ENCODE results near the gene DLG1.

Gene DLG1

GRCh38 chr3:197298341-197298944 is at the start of gene DLG1:
DLG1 (minus strand) TSS chr3:197298612; CDS start chr3:197297204, 1,408 bp downstream.
- DNase-seq, result peak; percentile 84

DNA sequence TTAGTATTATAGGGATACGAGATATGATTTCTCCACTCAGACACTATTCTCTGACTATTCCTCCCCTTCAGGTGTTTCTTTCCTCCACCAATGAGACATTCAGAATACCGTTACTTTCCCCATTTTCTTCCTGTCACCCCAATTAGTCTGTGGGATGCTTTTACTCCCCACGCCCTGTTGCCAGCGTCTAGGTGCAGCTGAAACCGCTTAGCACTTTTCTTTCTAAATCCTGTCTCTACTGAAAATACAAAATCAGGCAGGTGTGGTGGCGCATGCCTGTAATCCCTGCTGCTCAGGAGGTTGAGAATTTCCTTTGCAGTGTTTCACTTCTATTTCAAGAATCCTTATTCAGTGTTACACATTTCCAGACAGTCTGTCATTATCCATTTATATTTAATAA is 49.6 kb upstream of the DLG1 start:
- DNase-seq, result no peak

GRCh38 chr3:197345390-197345789 is 47.0 kb upstream of the DLG1 start:
- DNase-seq, result no peak

- no peak for DNase-seq
Measured at GRCh38 chr3:197344582-197345318, 46.3 kb upstream of the DLG1 start.

DNA sequence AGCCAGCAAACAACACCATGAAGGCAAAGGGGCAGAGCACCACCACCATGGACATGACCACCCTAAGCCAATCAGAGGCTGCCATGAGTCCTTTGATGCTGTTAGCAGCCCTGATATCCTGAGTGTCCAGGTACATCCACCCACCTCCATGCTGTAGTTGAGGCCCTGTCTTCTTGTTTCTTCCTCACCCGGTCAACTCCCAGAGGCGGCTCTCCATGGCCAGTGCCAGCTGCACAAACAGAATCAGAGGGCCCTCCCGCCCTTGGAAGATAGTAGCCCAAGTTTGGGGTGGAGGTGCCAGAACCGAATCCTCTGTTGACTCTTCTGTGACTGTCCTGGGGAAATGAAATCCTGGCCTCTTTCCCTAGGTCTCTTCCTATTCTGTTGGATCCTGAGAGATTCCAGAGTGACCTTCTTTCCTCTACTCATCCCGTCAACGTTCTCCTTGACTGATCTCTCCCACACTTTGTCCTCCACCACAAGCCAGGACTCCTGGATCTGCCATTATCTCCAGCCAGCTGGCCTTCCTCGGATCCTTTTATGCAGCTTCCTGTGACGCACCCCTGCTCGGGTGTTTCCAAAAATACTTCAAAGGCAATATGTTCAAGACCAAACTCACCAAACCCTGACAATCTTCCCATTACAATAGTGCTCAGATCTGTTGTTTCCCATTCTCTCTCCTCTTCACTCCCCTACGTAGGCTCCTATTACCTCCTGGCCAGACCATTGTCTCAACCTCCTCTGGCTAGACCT is 45.4 kb upstream of the DLG1 start:
- no peak for DNase-seq

DNA sequence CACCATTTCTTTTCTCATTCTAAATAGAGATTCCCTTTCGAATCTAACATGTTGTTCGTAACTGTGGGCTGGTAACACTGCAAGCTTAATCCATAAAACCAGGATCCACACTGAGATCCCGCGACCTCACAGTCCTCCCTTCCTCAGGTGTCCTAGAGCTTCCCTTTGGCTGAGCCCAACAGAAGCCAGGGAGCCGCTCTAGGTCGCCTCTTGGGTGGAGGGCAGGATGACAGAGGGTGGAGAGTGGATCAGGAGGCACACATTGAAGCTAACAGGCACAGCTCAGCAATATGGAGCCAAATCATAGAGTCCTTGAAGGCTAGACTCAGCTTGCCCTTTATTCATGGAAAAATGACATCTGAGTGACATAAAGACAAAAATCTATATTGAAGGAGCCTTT is 44.7 kb upstream of the DLG1 start:
- no peak for DNase-seq

- DNase-seq, result no peak
Measured at GRCh38 chr3:197340521-197340871, 42.1 kb upstream of the DLG1 start.

GRCh38 chr3:197339841-197340520 is 41.6 kb upstream of the DLG1 start:
- DNase-seq, result no peak

GRCh38 chr3:197338586-197338985 is 40.2 kb upstream of the DLG1 start:
- no peak for DNase-seq

DNA sequence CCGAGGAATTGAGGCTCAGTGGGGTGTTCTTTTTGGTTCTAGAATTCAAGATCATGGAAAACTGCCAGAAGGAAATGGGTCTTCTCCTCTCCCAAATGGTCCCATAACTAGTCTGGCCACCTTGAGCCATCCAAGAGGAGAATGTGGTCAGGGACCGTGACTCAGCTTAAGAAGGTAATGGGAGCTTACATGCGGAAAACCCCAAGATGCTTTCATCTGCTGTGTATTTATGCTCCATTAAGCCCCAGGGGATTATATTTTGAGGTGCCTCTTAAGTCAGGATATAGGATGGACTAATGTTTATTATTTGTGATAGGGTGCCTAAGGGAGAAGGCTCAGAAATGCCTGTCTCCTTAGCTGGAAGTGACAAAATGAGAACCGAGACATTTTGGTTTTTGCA is 39.2 kb upstream of the DLG1 start:
- no peak for DNase-seq

DNA sequence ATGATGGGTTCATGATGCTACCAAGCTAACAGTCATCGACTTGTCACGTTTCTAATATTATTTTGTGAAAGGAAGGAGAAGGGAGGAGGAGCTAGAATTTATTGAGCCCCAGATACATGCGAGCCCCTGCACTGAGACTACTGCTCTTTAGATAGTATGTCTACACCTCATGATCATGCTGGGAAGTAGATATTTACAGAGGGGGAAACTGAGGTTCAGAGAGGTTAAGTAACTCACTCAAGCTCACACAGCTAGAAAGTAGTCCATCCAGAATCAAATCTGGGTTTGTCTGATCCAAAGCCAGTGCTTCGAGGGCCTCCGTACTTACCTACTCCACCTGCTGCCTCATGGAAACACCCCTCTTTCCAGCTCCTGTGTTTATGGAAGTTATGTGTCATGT is 38.8 kb upstream of the DLG1 start:
- no peak for DNase-seq

- no peak for DNase-seq
Measured at GRCh38 chr3:197336348-197336747, 37.9 kb upstream of the DLG1 start.

- no peak for DNase-seq
Measured at GRCh38 chr3:197335428-197336132, 37.2 kb upstream of the DLG1 start.

DNA sequence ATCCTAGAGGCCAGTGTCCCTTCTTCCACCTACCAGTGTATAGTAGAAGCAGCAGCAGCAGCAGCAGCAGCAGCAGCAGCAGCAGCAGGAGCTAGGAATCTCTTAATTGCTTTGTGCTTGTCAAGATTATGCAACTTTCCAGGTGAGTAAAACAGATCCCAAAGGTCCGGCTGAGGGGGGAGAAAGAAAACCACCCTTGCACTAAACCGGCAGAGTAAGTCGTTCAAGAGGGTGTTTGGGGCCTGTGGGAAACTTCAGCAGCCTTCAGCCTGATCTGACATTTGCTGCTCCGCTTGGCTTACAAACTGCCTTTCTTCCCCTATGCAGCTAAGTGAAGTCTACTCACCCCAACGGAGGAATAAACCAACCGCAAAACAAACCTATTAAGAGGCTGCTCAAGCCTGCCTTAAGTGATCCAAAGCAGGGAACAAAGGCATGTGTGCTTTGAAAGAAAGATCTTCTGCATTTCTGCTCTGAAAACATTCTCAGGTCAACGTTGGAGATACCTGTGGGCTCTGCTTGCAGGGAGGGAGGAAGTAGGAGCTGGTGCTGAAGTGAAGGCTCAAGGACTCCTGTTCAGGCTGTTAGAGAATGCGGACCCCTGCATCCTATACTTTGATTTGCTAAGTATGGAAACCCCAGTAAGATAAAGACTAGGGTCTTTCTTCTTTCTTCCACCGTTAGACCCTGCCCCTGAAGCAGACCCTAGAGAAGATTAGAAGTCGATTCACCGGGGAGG is 35.7 kb upstream of the DLG1 start:
- no peak for DNase-seq

- peak; percentile 53 for DNase-seq
Measured at GRCh38 chr3:197331131-197331530, 32.7 kb upstream of the DLG1 start.

- no peak for DNase-seq
Measured at GRCh38 chr3:197329382-197329781, 31.0 kb upstream of the DLG1 start.

DNA sequence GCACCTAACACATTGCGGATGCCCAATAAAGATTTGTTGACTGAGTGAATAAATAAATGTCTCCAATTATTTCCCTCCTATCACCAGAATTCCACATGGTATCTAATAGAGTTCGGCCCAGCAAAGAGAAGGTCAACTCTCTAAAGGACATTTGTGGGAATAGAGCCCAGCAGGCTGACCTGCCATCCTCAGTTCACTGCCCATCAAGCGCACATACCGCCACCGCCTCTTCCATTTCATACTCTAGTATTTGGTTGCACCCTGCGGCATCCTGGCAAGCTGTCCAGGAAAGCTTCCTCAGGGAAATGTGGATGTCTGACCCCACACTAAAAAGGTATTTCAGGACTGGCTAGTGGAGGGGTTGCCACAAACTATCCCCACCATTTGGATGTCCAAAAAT is 29.8 kb upstream of the DLG1 start:
- DNase-seq, result no peak

GRCh38 chr3:197327701-197328100 is 29.3 kb upstream of the DLG1 start:
- DNase-seq, result no peak

DNA sequence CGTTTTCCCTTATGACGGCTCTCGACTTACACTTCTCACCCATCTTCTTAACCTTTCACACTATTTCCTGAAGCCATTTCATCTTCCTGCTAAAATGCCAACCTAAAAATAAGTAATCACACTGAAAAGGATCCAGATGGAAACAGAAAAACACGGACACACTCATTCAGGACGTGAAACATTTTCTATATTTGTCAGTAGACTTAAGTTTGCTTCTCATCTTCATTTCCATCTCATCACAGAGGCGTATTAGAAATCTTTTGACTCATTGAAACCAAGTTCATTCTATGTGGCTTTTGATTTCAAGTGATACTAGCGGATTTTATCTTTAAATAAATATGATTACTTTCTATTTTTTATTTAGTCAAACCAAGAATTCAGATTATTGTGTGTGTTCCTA is 27.4 kb upstream of the DLG1 start:
- DNase-seq, result no peak

- no peak for DNase-seq
Measured at GRCh38 chr3:197322149-197322548, 23.7 kb upstream of the DLG1 start.

DNA sequence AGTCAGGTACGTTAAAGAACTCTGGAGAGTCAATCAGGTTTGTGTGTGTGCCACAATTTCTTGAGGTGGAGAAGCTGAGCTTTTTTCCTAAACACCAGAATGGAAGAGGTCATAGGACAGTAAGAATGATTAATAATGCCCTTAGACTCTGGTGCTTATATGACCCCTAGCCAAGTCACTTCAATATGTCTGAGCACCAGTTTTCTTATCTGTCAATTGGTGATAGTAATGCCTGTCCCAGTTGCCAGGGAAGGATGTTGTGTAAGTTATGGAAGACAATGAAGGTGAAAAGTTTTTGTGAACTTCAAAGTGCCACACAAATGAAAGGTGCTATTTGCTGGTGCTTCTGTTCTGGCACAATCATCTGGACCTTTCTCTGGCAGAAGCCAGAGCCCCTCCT is 22.2 kb upstream of the DLG1 start:
- no peak for DNase-seq

DNA sequence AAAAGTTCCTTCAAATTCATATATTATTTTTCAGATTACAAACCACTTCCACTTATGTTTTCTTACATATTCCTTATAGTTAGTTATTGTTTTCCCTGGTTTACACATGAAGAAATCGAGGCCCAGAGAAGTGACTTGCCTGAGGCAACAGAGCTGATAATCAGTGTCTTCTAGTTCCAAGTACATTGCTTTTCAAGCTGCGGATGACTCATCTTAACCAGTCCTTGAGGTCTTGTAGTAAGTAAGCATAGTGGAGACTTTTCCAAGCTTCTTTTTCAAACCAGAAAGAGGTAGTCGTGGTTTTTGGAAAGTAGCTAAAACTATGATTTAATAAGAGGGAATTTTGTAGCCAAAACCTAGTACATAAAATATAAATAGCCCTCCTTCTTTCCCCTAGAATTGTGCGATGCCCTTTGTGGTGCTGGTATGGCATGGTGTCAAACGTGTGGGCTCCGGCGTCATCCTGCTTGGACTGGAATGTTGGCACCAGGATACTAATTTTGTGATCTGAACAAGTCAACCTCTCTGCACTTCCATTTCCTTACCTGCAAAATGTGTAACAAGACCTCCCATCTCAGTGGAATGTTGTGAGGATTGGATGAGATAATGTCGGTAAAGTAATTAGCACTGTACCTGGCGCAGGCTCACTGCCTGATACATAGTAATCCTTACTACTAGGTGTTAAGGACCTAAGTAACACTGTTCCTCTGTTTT is 19.0 kb upstream of the DLG1 start:
- DNase-seq, result no peak

All from 8988T (cell line).